Amygdala (tissue), 56 donors: Measurements from ENCODE around the gene PRDM5.

Source experiments
- DNase-seq, 56 donors: peaks; one replicate each; lab custom pipeline; 2025; lab: John Stamatoyannopoulos, UW

PRDM5 gene

GRCh38 chr4:120861852-120862251 is 60.7 kb downstream of the PRDM5 start:
- no peak for DNase-seq

- DNase-seq = no peak
Observed at GRCh38 chr4:120858776-120859175, 63.8 kb downstream of the PRDM5 start.

GRCh38 chr4:120857312-120857711 is 65.2 kb downstream of the PRDM5 start:
- no peak for DNase-seq

GRCh38 chr4:120856294-120856693 is 66.2 kb downstream of the PRDM5 start:
- DNase-seq = no peak

- DNase-seq = no peak
Observed at GRCh38 chr4:120855307-120856001, 67.1 kb downstream of the PRDM5 start.

- peak in 4 of 56 donors; percentile 7 to 15 (median 8) for DNase-seq
Observed at GRCh38 chr4:120853161-120853935, 69.2 kb downstream of the PRDM5 start.

- DNase-seq = no peak
Observed at GRCh38 chr4:120850018-120850599, 72.4 kb downstream of the PRDM5 start.

GRCh38 chr4:120847019-120847582 is 75.4 kb downstream of the PRDM5 start:
- no peak for DNase-seq

- no peak for DNase-seq
Observed at GRCh38 chr4:120844528-120844921, 78.0 kb downstream of the PRDM5 start.

- DNase-seq = peak in 2 of 56 donors; percentile 2 to 4
Observed at GRCh38 chr4:120843849-120844527, 78.5 kb downstream of the PRDM5 start.

- DNase-seq = no peak
Observed at GRCh38 chr4:120842031-120842430, 80.5 kb downstream of the PRDM5 start.

GRCh38 chr4:120841580-120841979 is 80.9 kb downstream of the PRDM5 start:
- peak in 3 of 56 donors; percentile 1 to 26 (median 7) for DNase-seq

- no peak for DNase-seq
Observed at GRCh38 chr4:120839974-120840751, 82.4 kb downstream of the PRDM5 start.

- no peak for DNase-seq
Observed at GRCh38 chr4:120839334-120839973, 83.1 kb downstream of the PRDM5 start.

GRCh38 chr4:120838784-120839183 is 83.7 kb downstream of the PRDM5 start:
- no peak for DNase-seq

GRCh38 chr4:120837656-120838055 is 84.9 kb downstream of the PRDM5 start:
- no peak for DNase-seq

- DNase-seq = no peak
Observed at GRCh38 chr4:120835342-120835741, 87.2 kb downstream of the PRDM5 start.

GRCh38 chr4:120830204-120830603 is 92.3 kb downstream of the PRDM5 start:
- DNase-seq = no peak

- no peak for DNase-seq
Observed at GRCh38 chr4:120829113-120829831, 93.3 kb downstream of the PRDM5 start.
